ENCODE measurements around the gene BABAM2. TPM values are rescaled to one million over a fixed set of nuclear protein-coding genes. Genes with fewer than 3 reads are reported as not detected.
A peak's percentile ranks its signal among the peaks of the same experiment; 100 is the strongest.

The BABAM2 gene
- total and polyA plus RNA-seq, 11 donors = 22.2 to 75.1 (median 62.5) TPM

GRCh38 chr2:28338046-28338817 lies 447.7 kb downstream of the BABAM2 start:
- Histone ChIP-seq H3K4me1 (peaks cover 0 to 71% (median 54%) of the 10 kb centered on the region in 12 donors), H3K4me3 (no peak overlapping the region), H3K9me3 (no peaks in the 10 kb centered on the region), H3K27me3 (no peaks in the 10 kb centered on the region), H3K36me3 (no peaks in the 10 kb centered on the region), H3K27ac (peak overlapping the region in 11 of 12 donors; percentile 10 to 65 (median 47))
- peak in 4 of 5 donors; percentile 46 to 82 (median 68) for DNase-seq
- WGBS, 4 donors = 46 to 51% (median 46%) methylated on average over 14 of the region's 14 CpGs
- ATAC-seq = peak in 3 of 4 donors; percentile 8 to 48 (median 40)
- intact Hi-C loops (cut with DNase I) = loop anchor here in 2 of 10 donors (5.0 to 10.0 kb wide), 2 partner anchors 54 to 233 kb away; partner anchors contain the start of gene FOSL2 (in 1 of the 2)
- no peak for TF ChIP-seq POLR2A (IDR thresholded peaks at IDR 0.05)
- no peak for TF ChIP-seq CTCF (IDR thresholded peaks at IDR 0.05)

- Histone ChIP-seq H3K9me3 (no peaks in the 10 kb centered on the region), H3K36me3 (no peaks in the 10 kb centered on the region), H3K27me3 (no peaks in the 10 kb centered on the region), H3K4me1 (peaks cover 0 to 69% (median 51%) of the 10 kb centered on the region in 12 donors), H3K27ac (peak overlapping the region in 8 of 12 donors; percentile 33 to 65 (median 55)), H3K4me3 (no peak overlapping the region)
- DNase-seq (no peak), ATAC-seq (no peak)
- WGBS, 4 donors = 85 to 87% (median 86%) methylated on average over 7 of the region's 7 CpGs
- no peak for TF ChIP-seq CTCF (IDR thresholded peaks at IDR 0.05)
- TF ChIP-seq POLR2A (IDR thresholded peaks at IDR 0.05) = no peak
- intact Hi-C loops (cut with DNase I) = loop anchor here in 2 of 10 donors (5.0 to 10.0 kb wide), 2 partner anchors 53 to 234 kb away; partner anchors contain the start of gene FOSL2 (in 1 of the 2)
These were observed 448.3 kb downstream of the BABAM2 start for GRCh38 chr2:28338831-28339321.

- ATAC-seq = no peak
- no peaks in the 10 kb centered on the region for H3K9me3 ChIP-seq
- H3K4me3 ChIP-seq = no peak overlapping the region
- intact Hi-C loops (cut with DNase I) = loop anchor here in 6 of 10 donors (5.0 to 10.0 kb wide), 3 partner anchors 48 to 235 kb away; partner anchors contain the start of gene FOSL2 (in 5 of the 6)
- H3K27me3 ChIP-seq = no peaks in the 10 kb centered on the region
- H3K27ac ChIP-seq = peak overlapping the region in 4 of 12 donors; percentile 47 to 65 (median 56)
- no peaks in the 10 kb centered on the region for H3K36me3 ChIP-seq
- 89 to 91% (median 90%) methylated on average over 10 of the region's 10 CpGs for WGBS, 4 donors
- no peak for DNase-seq
- TF ChIP-seq POLR2A (IDR thresholded peaks at IDR 0.05) = no peak
- no peak for TF ChIP-seq CTCF (IDR thresholded peaks at IDR 0.05)
- peaks cover 0 to 61% (median 45%) of the 10 kb centered on the region in 12 donors for H3K4me1 ChIP-seq
These were observed 449.1 kb downstream of the BABAM2 start for GRCh38 chr2:28339516-28340175.

Data from heart left ventricle (tissue), 16 donors.